Measurements from ENCODE around the gene TMEM203. TPM values are rescaled to one million over a fixed set of nuclear protein-coding genes. Genes with fewer than 3 reads are reported as not detected.

The TMEM203 gene
- total RNA-seq, 1 donor from 2014 or later = 47.6 TPM

- peaks cover 100% of the 10 kb centered on the region for H3K27me3 ChIP-seq (ENCODE audit: low read depth)
Observed at GRCh38 chr9:137163365-137163715, 42.1 kb downstream of the TMEM203 start.

GRCh38 chr9:137162505-137163364 is 42.7 kb downstream of the TMEM203 start:
- intact Hi-C loops (cut with micrococcal nuclease) = no loop called here
- DNase-seq = no peak
- no peaks in the 10 kb centered on the region for H3K36me3 ChIP-seq

More at GRCh38 chr9:137163365-137163715, 42.1 kb downstream of the TMEM203 start:
- H3K36me3 ChIP-seq = no peaks in the 10 kb centered on the region
- no peak for TF ChIP-seq CTCF (IDR thresholded peaks at IDR 0.05; ENCODE audit: borderline replicate concordance)
- peak overlapping the region; percentile 55 for H3K4me3 ChIP-seq
- intact Hi-C loops (cut with micrococcal nuclease) = no loop called here
- H3K27ac ChIP-seq (replicated peaks) = no peak overlapping the region
- H3K9me3 ChIP-seq (replicated peaks) = no peaks in the 10 kb centered on the region
- DNase-seq = no peak
- peaks cover 34% of the 10 kb centered on the region for H3K4me1 ChIP-seq

DNA sequence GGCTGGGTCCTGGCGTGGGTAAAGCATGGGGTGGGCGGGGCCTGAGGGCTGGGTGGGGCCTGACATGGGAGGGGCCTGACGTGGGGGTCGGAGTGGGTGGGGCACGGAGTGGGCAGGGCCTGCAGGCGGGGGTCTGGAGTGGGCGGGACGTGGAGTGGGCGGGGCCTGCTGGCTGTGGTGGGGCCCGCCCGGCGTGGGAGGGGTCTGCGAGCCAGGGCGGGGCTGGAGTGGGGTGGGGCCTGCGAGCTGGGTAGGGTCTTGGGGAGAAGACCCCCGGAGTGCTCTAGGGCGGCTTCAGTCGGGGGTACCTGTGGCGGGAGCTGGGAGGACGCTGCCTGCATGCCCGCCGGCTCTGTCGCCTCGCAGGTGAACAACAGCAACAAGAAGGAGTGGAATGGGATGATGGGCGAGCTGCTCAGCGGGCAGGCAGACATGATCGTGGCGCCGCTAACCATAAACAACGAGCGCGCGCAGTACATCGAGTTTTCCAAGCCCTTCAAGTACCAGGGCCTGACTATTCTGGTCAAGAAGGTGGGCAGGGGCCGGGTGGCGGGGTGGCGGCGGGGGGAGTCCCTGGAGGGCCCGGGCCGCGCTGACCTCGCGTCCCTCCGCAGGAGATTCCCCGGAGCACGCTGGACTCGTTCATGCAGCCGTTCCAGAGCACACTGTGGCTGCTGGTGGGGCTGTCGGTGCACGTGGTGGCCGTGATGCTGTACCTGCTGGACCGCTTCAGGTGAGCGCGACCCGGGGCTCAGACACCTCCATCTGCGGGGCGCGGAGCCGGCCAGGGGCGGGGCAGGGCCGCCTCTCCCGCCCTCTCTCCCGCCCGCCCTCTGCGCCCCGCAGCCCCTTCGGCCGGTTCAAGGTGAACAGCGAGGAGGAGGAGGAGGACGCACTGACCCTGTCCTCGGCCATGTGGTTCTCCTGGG is 43.6 kb downstream of the TMEM203 start:
- Histone ChIP-seq H3K4me1 (peaks cover 19% of the 10 kb centered on the region), H3K4me3 (no peak overlapping the region), H3K9me3 (replicated peaks) (no peaks in the 10 kb centered on the region), H3K36me3 (no peaks in the 10 kb centered on the region), H3K27me3 (ENCODE audit: low read depth) (peaks cover 100% of the 10 kb centered on the region), H3K27ac (replicated peaks) (no peak overlapping the region)
- intact Hi-C loops (cut with micrococcal nuclease) = no loop called here
- no peak for TF ChIP-seq CTCF (IDR thresholded peaks at IDR 0.05; ENCODE audit: borderline replicate concordance)
- DNase-seq = no peak

More at GRCh38 chr9:137162505-137163364, 42.7 kb downstream of the TMEM203 start:
- Histone ChIP-seq H3K9me3 (replicated peaks) (no peaks in the 10 kb centered on the region), H3K27ac (replicated peaks) (no peak overlapping the region), H3K4me3 (peak overlapping the region; percentile 55), H3K27me3 (ENCODE audit: low read depth) (peaks cover 100% of the 10 kb centered on the region), H3K4me1 (peaks cover 28% of the 10 kb centered on the region)
- TF ChIP-seq CTCF (IDR thresholded peaks at IDR 0.05; ENCODE audit: borderline replicate concordance) = peak; percentile 38

DNA sequence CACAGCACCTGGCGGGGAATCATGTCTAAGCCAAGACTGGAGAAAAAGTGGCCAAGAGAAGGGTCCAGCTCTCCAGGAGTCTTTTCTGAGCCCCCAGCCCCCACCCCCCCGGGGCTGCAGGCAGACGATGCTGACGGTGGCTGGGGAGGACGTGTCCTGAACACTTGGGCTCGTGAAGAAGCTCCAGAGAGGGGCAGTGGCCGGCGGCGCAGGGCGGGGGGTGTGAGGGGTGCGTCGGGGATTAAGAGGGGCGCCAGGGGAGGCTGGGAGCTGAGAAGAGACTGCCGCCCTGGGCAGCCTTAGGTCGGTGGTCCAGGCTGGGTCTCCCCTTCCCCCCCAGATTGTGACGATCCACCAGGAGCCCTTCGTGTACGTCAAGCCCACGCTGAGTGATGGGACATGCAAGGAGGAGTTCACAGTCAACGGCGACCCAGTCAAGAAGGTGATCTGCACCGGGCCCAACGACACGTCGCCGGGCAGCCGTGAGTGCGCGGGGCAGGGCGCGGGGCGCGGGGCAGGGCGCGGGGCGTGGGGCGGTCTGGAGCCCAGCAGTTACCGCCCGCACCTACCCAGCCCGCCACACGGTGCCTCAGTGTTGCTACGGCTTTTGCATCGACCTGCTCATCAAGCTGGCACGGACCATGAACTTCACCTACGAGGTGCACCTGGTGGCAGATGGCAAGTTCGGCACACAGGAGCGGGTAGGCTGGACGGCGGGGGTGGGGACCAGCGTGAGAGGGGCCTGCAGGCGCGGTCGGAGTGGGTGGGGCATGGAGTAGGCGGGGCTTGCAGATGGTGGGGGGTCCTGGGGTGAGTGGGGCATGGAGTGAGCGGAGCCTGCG is 44.5 kb downstream of the TMEM203 start:
- H3K4me3 ChIP-seq = no peak overlapping the region
- no peaks in the 10 kb centered on the region for H3K36me3 ChIP-seq
- peaks cover 100% of the 10 kb centered on the region for H3K27me3 ChIP-seq (ENCODE audit: low read depth)
- no peak overlapping the region for H3K27ac ChIP-seq (replicated peaks)
- no peak for DNase-seq
- no peaks in the 10 kb centered on the region for H3K9me3 ChIP-seq (replicated peaks)
- peaks cover 27% of the 10 kb centered on the region for H3K4me1 ChIP-seq
- intact Hi-C loops (cut with micrococcal nuclease) = no loop called here
- TF ChIP-seq CTCF (IDR thresholded peaks at IDR 0.05; ENCODE audit: borderline replicate concordance) = no peak

GRCh38 chr9:137160054-137160425 is 45.4 kb downstream of the TMEM203 start:
- intact Hi-C loops (cut with micrococcal nuclease) = no loop called here
- TF ChIP-seq CTCF (IDR thresholded peaks at IDR 0.05; ENCODE audit: borderline replicate concordance) = no peak
- Histone ChIP-seq H3K4me1 (peaks cover 27% of the 10 kb centered on the region), H3K9me3 (replicated peaks) (no peaks in the 10 kb centered on the region), H3K4me3 (no peak overlapping the region), H3K27me3 (ENCODE audit: low read depth) (peaks cover 100% of the 10 kb centered on the region), H3K36me3 (no peaks in the 10 kb centered on the region), H3K27ac (replicated peaks) (no peak overlapping the region)
- no peak for DNase-seq

Data from left ventricle myocardium inferior (tissue), 1 donor.